HuH-7.5 (cell line): ENCODE measurements around the gene DTNBP1.

ENCODE experiments used
- DNase-seq: peaks from one replicate; pipeline ENCODE4 v3.0.0; 2011; ENCODE audit warnings: low spot score

DTNBP1 gene

GRCh38 chr6:15479761-15480160, 183.1 kb downstream of the DTNBP1 start:
- DNase-seq = no peak

GRCh38 chr6:15477746-15478145, 185.1 kb downstream of the DTNBP1 start:
- DNase-seq = no peak

GRCh38 chr6:15476631-15477380, 186.0 kb downstream of the DTNBP1 start:
- no peak for DNase-seq

DNA sequence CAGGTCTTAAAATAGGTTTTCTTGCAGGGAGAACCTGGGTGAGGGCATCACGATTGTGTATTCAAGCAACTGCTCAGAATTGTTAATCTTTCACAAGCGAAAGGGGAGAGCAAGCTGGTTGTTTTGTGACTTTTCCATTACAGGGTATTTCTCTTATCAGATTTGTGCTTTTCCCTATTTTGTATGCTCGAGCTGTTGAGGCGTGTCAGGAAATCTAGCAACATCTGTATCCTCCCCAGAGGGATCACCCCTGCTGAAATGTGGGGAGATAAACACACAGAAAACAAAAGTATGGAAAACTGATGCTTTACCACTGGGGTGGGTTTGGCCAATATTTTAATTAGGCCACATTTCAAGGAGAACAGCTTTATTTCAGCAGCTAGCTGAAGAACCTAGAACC, 187.0 kb downstream of the DTNBP1 start:
- no peak for DNase-seq

- DNase-seq = no peak
Measured at GRCh38 chr6:15475261-15475660, 187.6 kb downstream of the DTNBP1 start.

DNA sequence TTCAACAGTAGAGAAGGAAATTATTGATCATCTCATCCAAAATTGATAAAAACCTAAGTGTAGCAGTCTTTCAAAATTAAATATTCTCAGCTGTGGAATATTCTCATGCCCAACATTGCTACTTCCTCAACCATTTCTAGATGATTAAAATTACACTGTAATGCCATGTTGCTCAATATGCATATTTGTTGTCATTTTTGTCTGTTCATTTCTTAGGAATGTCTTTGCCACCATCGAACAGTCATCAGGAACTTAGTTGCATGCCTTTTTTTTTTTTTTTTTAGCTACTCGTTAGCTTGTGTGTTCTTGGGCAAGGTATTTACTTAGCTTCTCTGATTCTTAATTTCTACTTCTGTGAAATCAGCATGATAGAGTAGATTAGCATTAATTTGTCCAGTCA, 188.6 kb downstream of the DTNBP1 start:
- DNase-seq = no peak

DNA sequence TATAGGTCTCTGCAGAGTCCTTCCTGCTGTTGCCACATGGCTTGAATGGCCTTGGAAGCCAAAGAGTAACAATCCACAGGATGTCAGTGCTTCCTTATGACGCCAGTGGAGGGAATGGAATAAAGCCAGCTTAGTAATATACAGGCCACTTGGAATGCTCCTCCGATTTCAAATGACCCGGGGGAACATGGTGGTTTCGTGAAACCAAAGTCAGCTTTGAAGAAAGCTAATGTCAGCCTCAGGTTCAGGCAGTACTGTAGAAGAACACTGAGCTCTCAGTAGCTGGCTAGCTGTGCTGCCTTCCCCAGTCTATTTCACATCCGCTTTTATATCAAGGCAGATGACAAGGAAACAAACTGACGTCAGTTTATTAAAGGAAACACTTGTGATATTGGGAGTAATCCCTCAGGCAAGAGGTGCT, 189.1 kb downstream of the DTNBP1 start:
- DNase-seq = no peak

GRCh38 chr6:15473174-15473573, 189.7 kb downstream of the DTNBP1 start:
- DNase-seq = no peak
